ENCODE measurements around the gene HELZ2.

- no peak for TF ChIP-seq EZH2 (IDR thresholded peaks at IDR 0.05; ENCODE audit: borderline replicate concordance, insufficient read depth, low read depth, low read length, poor library complexity, severe bottlenecking)
- TF ChIP-seq CTCF (IDR thresholded peaks at IDR 0.05), result no peak
Measured at GRCh38 chr20:63587776-63588591, 13.9 kb upstream of the HELZ2 start.
